GM12891 (cell line): ENCODE data around the gene ANKRD28.

Source experiments
- PAX5 ChIP-seq: IDR thresholded peaks from 2 replicates; pipeline ENCODE4 v1.6.1; 2011; ENCODE audit warnings: low read length, moderate library complexity, mild to moderate bottlenecking; ENCODE audit not compliant: insufficient read depth, severe bottlenecking
- POLR2A ChIP-seq: IDR thresholded peaks from 2 replicates; pipeline ENCODE4 v1.6.1; 2011; ENCODE audit warnings: low read depth, low read length, control low read depth
- TAF1 ChIP-seq: IDR thresholded peaks from 2 replicates; pipeline ENCODE4 v1.6.1; 2011; ENCODE audit warnings: low read depth, low read length, control low read depth

- TF ChIP-seq POLR2A (no peak), TAF1 (no peak), PAX5 (no peak)
These were observed 17.9 kb upstream of the ANKRD28 start for GRCh38 chr3:15815696-15816095.
